Epidermal melanocyte (primary cell): ENCODE data around the gene ORC1.
"Not testable (repeated sequence)": the region's sequence is repeated elsewhere in the genome, so short reads cannot be mapped to it uniquely, and the experiment has no call there.

Experiments
- DNase-seq: peaks from one replicate; pipeline ENCODE4 v3.0.0; 2011; ENCODE audit warnings: low spot score; ENCODE audit not compliant: insufficient read length

ORC1 gene

GRCh38 chr1:52386458-52386857 lies 17.8 kb downstream of the ORC1 start:
- no peak for DNase-seq

DNA sequence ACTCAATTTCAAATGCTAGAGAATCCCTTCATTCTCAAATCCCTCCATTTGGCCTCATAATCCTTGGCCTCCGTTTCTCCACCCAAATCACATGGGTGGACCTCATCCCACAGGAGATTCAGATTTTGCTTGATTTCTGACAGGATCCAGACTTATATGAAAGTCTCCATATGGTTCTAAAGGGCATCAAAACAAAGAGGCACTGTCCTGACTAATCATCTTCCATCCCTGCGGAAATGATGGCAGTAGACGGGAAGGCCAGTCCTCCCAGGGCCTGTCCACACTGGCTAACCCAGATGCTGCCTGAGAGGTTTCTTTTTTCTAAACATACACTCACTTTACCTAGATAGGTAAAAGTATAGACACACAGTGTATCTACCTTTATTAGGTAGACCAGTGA lies 18.8 kb downstream of the ORC1 start:
- DNase-seq, result no peak

GRCh38 chr1:52369851-52370250 lies 34.4 kb downstream of the ORC1 start:
- not testable (repeated sequence) for DNase-seq

DNA sequence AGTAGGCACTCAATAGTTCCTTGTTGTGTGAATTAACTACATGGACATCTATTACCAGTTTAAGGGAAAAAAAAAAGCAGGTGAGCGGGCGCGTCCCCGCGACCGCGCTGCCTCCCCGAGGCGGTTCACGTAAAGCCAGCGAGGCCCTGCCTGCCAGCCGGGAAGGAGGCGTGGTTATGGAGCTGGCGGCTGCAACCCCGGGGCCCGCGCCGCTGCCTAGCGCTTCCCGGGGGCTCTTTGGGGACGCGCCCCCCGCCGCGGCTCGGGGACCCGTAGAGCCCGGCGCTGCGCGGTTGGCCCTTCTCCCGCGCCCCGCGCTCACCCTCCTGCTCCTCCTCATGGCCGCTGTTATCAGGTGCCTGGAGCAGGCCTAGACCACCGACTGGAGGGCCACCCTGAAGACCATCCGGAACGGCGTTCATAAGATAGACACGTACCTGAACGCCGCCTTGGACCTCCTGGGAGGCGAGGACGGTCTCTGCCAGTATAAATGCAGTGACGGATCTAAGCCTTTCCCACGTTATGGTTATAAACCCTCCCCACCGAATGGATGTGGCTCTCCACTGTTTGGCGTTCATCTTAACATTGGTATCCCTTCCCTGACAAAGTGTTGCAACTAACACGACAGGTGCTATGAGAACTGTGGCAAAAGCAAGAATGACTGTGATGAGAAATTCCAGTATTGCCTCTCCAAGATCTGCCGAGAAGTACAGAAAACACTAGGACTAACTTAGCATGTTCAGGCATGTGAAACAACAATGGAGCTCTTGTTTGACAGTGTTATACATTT lies 35.6 kb downstream of the ORC1 start:
- DNase-seq, result no peak

DNA sequence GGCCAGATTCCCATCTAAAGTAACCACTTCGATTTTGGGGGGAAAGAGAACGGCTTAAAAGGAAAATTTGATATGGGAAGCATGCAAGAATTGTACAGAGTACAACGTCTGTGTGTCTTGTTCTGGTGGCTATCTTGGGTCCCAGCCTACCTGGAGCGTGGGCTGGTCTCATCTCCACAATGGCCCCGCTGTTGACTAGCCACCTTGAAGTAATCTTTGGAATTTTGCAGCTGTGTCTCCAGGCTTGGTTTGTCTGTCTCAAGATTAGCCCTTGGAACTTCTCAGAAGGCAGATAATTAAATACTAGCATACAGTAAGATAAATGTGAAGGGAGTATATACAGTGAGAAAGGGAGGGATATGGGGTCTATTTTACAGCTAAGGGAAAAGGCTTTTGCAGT lies 37.0 kb downstream of the ORC1 start:
- DNase-seq, result no peak

GRCh38 chr1:52366517-52366827 lies 37.8 kb downstream of the ORC1 start:
- no peak for DNase-seq

DNA sequence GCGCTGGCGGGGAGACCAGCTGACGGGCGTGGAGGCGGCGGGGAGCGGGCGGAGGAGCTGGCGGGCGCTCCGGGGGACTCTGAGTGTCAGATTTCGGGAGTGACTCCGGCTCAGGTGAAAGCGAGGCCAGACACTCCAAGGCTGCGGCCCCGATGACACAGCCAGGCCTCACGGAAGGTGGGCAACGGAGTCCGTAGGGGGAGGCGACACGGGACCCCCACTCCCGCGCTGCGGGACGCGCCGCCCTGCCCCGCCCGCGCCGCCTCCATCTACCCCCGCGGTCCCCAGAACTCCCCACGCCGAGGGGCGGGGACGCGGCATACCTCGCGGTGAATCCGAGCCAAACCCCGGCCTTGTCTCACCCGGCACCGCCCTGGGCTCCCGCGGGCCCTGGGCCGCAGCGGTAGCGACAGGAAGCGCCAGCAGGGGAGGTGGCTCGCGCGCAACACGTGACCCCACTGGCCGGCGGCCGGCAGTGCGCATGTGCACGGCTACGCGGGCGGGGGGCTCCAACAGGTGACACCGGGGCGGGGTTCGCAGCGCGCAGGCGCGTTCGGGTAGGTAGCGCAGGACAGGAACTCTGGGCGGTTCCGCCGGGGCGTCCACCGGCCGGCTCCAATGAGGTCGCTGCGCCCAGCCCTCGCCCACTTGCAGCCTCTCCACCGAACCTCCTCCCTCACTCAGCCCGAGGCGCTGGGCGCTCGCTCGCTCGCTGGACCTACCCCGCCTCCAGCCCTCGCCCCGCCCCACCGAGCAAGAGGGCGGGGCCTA lies 38.3 kb downstream of the ORC1 start, which contains the start of gene CC2D1B:
TSS of gene CC2D1B (minus strand) at position 460 of the 771 bp plus-strand sequence. CDS start 1,585 bp downstream, outside the sequence.
- DNase-seq, result peak; percentile 88

- peak; percentile 41 for DNase-seq
These were observed 39.0 kb downstream of the ORC1 start for GRCh38 chr1:52365071-52365745.

GRCh38 chr1:52364235-52364839 lies 39.9 kb downstream of the ORC1 start:
- DNase-seq, result no peak

- peak; percentile 63 for DNase-seq
These were observed 43.6 kb downstream of the ORC1 start for GRCh38 chr1:52360595-52360968.

- no peak for DNase-seq
These were observed 44.3 kb downstream of the ORC1 start for GRCh38 chr1:52359676-52360594.

DNA sequence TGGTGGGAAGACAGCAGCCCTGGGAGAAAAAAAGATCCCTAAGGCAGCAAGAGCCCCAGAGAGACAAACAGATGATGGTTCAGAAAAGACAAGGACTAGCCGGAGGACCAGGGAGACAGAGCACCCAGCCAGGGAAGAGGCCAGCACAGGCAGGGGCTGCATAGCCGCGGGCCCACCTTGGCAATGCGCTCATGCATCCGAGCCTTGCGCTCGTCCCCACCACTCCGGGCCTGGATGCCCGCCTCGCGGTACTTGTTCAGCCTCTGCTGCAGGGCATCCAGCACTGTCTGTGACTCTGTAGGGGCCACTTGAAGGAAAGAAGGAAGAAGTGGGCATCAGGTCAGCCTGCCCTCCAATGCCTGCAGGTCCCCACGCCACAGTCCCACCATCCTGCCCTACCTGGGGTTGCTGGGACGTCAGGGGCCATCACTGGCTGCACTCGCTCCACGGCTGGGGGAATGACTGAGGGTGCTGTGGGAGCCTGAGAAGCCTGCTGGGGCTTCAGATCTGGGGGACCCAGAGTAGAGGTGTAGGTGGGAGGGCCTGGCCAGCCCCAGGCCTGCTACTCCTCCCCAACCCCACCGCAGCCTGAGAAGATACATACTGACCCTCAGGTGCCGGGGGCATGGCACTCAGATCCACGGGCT lies 45.2 kb downstream of the ORC1 start:
- DNase-seq, result no peak

- DNase-seq, result no peak
These were observed 46.8 kb downstream of the ORC1 start for GRCh38 chr1:52357397-52357796.

GRCh38 chr1:52356818-52357355 lies 47.3 kb downstream of the ORC1 start:
- DNase-seq, result no peak

GRCh38 chr1:52355847-52356505 lies 48.2 kb downstream of the ORC1 start:
- no peak for DNase-seq

DNA sequence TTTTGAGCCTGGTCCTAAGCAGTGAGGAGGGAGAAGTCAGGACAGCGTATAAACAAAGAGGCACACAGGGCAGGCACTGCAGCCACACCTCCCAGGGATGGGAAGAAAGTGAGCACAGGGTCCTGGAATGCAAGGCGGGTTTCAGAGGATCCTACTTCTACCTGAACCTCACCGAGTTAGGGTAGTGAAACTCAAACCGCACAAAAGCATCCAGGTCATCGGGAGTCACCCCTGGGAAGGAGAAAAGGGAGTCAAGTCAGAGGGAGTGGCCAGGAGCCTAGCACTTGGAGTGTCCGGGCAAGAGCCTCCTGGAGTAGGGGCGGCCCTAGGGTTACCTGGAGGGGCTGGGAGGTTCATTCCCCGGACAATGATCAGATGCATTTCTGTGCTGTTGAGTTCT lies 48.8 kb downstream of the ORC1 start:
- no peak for DNase-seq

DNA sequence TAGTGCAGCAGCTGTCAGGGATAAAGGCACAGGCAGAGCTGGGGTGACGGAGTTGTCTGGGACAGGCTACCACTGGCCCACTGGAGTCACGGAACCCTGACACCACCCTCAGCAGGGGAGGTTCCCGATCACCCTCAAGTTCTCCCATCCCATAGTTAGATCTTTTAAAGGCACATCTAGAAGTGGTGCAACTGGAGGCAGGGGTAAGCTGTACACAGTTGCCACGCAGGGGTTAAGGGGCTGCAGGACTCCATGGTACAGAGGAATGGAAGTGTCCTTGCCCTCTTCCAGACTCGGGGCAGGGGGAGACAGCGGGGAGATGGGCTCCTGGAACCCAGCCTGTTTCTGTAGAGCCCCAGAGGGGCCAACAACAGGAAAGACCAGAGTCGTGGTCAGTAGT lies 51.5 kb downstream of the ORC1 start:
- DNase-seq, result no peak

GRCh38 chr1:52348704-52349300 lies 55.4 kb downstream of the ORC1 start:
- DNase-seq, result no peak

DNA sequence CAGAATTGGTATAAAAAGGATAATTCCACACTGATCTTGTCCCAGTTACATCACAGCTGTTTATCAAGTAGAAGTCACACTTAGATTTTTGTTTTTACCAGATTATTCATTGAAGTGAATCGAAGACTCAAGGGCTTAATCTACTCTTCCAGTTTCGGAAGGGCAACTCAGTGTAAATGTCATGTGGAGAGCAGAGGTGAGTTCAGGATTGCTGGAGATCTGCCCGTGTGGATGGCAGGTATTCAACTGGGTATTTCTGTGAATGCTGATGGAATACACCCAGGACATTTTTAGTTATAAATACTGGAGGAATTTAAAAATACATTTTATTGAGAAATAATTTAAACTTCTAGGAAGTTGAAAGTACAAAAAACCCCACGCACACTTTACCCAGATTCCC lies 57.6 kb downstream of the ORC1 start:
- no peak for DNase-seq
